ENCODE measurements around the gene SLC25A47.
A peak's percentile ranks its signal among the peaks of the same experiment; 100 is the strongest.
"Not testable (repeated sequence)": the region's sequence is repeated elsewhere in the genome, so short reads cannot be mapped to it uniquely, and the experiment has no call there.

SLC25A47 gene

GRCh38 chr14:100288382-100289185 lies 34.6 kb upstream of the SLC25A47 start:
- H3K4me3 ChIP-seq (ENCODE audit: low read depth, low read length): no peak overlapping the region
- no peak for DNase-seq (ENCODE audit: low read depth)

GRCh38 chr14:100289916-100290606 lies 33.1 kb upstream of the SLC25A47 start:
- no peak overlapping the region for H3K4me3 ChIP-seq (ENCODE audit: low read depth, low read length)
- DNase-seq (ENCODE audit: low read depth): no peak

- DNase-seq (ENCODE audit: low read depth): no peak
These were observed 32.4 kb upstream of the SLC25A47 start for GRCh38 chr14:100290607-100291304.

GRCh38 chr14:100291305-100292075 lies 31.6 kb upstream of the SLC25A47 start:
- no peak for DNase-seq (ENCODE audit: low read depth)

More at GRCh38 chr14:100290607-100291304, 32.4 kb upstream of the SLC25A47 start:
- H3K4me3 ChIP-seq (ENCODE audit: low read depth, low read length): no peak overlapping the region

GRCh38 chr14:100292301-100292775 lies 30.8 kb upstream of the SLC25A47 start:
- DNase-seq (ENCODE audit: low read depth): no peak
- H3K4me3 ChIP-seq (ENCODE audit: low read depth, low read length): no peak overlapping the region

More at GRCh38 chr14:100291305-100292075, 31.6 kb upstream of the SLC25A47 start:
- no peak overlapping the region for H3K4me3 ChIP-seq (ENCODE audit: low read depth, low read length)

- H3K4me3 ChIP-seq (ENCODE audit: low read depth, low read length): no peak overlapping the region
These were observed 30.2 kb upstream of the SLC25A47 start for GRCh38 chr14:100292776-100293461.

GRCh38 chr14:100293497-100294212 lies 29.5 kb upstream of the SLC25A47 start:
- DNase-seq (ENCODE audit: low read depth): no peak
- H3K4me3 ChIP-seq (ENCODE audit: low read depth, low read length): no peak overlapping the region

More at GRCh38 chr14:100292776-100293461, 30.2 kb upstream of the SLC25A47 start:
- no peak for DNase-seq (ENCODE audit: low read depth)

GRCh38 chr14:100294213-100294962 lies 28.8 kb upstream of the SLC25A47 start:
- H3K4me3 ChIP-seq (ENCODE audit: low read depth, low read length): no peak overlapping the region
- DNase-seq (ENCODE audit: low read depth): no peak

GRCh38 chr14:100294963-100295330 lies 28.2 kb upstream of the SLC25A47 start:
- H3K4me3 ChIP-seq (ENCODE audit: low read depth, low read length): no peak overlapping the region
- DNase-seq (ENCODE audit: low read depth): no peak

- no peak for DNase-seq (ENCODE audit: low read depth)
- no peak overlapping the region for H3K4me3 ChIP-seq (ENCODE audit: low read depth, low read length)
These were observed 27.6 kb upstream of the SLC25A47 start for GRCh38 chr14:100295376-100296105.

- no peak overlapping the region for H3K4me3 ChIP-seq (ENCODE audit: low read depth, low read length)
- no peak for DNase-seq (ENCODE audit: low read depth)
These were observed 27.0 kb upstream of the SLC25A47 start for GRCh38 chr14:100296106-100296651.

GRCh38 chr14:100296729-100297128 lies 26.4 kb upstream of the SLC25A47 start:
- not testable (repeated sequence) for DNase-seq (ENCODE audit: low read depth); H3K4me3 ChIP-seq (ENCODE audit: low read depth, low read length)

- DNase-seq (ENCODE audit: low read depth): peak; percentile 44
- H3K4me3 ChIP-seq (ENCODE audit: low read depth, low read length): no peak overlapping the region
These were observed 25.5 kb upstream of the SLC25A47 start for GRCh38 chr14:100297320-100298300.

- no peak overlapping the region for H3K4me3 ChIP-seq (ENCODE audit: low read depth, low read length)
- no peak for DNase-seq (ENCODE audit: low read depth)
These were observed 24.4 kb upstream of the SLC25A47 start for GRCh38 chr14:100298551-100299237.

- no peak for DNase-seq (ENCODE audit: low read depth)
- no peak overlapping the region for H3K4me3 ChIP-seq (ENCODE audit: low read depth, low read length)
These were observed 23.9 kb upstream of the SLC25A47 start for GRCh38 chr14:100299238-100299560.
